Measurements from ENCODE around the gene RFX4.

DNA sequence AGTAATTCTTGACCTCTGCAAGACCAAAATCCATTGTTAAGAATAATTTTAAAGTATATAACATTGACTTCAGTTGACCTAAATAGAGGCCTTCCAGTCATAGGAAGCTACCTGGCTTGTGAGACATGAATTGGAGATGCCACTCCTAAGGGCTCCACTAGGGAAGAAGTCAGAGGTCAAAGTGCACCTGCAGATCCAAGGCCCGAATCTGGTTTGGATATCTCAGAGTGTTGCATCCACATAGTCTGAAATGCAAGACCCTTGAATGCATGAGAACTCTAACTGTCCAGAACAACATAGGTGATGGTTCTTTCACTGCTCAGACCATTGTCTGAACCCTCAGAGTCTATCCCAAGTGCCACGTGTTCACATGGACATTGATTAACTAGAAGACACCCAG, 22.4 kb downstream of the RFX4 start:
- TF ChIP-seq, protein P1, sequence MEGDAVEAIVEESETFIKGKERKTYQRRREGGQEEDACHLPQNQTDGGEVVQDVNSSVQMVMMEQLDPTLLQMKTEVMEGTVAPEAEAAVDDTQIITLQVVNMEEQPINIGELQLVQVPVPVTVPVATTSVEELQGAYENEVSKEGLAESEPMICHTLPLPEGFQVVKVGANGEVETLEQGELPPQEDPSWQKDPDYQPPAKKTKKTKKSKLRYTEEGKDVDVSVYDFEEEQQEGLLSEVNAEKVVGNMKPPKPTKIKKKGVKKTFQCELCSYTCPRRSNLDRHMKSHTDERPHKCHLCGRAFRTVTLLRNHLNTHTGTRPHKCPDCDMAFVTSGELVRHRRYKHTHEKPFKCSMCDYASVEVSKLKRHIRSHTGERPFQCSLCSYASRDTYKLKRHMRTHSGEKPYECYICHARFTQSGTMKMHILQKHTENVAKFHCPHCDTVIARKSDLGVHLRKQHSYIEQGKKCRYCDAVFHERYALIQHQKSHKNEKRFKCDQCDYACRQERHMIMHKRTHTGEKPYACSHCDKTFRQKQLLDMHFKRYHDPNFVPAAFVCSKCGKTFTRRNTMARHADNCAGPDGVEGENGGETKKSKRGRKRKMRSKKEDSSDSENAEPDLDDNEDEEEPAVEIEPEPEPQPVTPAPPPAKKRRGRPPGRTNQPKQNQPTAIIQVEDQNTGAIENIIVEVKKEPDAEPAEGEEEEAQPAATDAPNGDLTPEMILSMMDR (IDR thresholded peaks at IDR 0.05 in 4 of 5, conservative IDR thresholded peaks at IDR 0.05 in 1 of 5): no peak
- TF ChIP-seq POLR2A (IDR thresholded peaks at IDR 0.05): no peak

Measured in gastrocnemius medialis (tissue), 4 donors.